HepG2 (cell line): Measurements from ENCODE around the gene ARHGEF16. TPM values are rescaled to one million over a fixed set of nuclear protein-coding genes. Genes with fewer than 3 reads are reported as not detected.

Source experiments
- DNMT3B ChIP-seq: conservative IDR thresholded peaks from 2 replicates; pipeline ENCODE4 v1.6.1; 2016; ENCODE audit warnings: missing biosample characterization, control low read depth
- FIP1L1 ChIP-seq: fragments of 200-400 bp; formaldehyde crosslinking; IDR thresholded peaks from 2 replicates; pipeline ENCODE4 v1.6.1; 2018; ENCODE audit warnings: low read depth, mild to moderate bottlenecking, low read length, moderate library complexity, borderline replicate concordance; ENCODE audit not compliant: insufficient read depth
- FOXA1 ChIP-seq, 2 experiments: fragments of 450-650 bp in 1 of 2; sonication (generic) in 1 of 2; formaldehyde crosslinking in 1 of 2; IDR thresholded peaks; 2 replicates each; pipeline versions ENCODE4 v1.4.0 to v1.6.1; 2016 to 2020; ENCODE audit warnings: missing genetic modification reagents in 1 of 2
- HNRNPL ChIP-seq: fragments of 200-400 bp; formaldehyde crosslinking; IDR thresholded peaks from 2 replicates; pipeline ENCODE4 v1.6.1; 2017; ENCODE audit warnings: mild to moderate bottlenecking, low read depth, low read length
- PRMT3 ChIP-seq: sonication (generic); formaldehyde crosslinking; IDR thresholded peaks from 2 replicates; pipeline ENCODE4 v1.8.1; 2022; ENCODE audit warnings: low read depth, mild to moderate bottlenecking, moderate library complexity, missing genetic modification reagents, borderline replicate concordance
- SNAI1 ChIP-seq: sonication (generic); formaldehyde crosslinking; IDR thresholded peaks from 2 replicates; pipeline ENCODE4 v1.5.0; 2020; ENCODE audit warnings: mild to moderate bottlenecking, missing genetic modification reagents, borderline replicate concordance
- TP53 ChIP-seq: sonication (generic); formaldehyde crosslinking; conservative IDR thresholded peaks from 2 replicates; pipeline ENCODE4 v1.4.0; 2020; ENCODE audit warnings: missing genetic modification reagents
- ZBTB8A ChIP-seq: sonication (generic); formaldehyde crosslinking; IDR thresholded peaks from 2 replicates; pipeline ENCODE4 v1.4.0; 2020; ENCODE audit warnings: mild to moderate bottlenecking, low read depth, missing genetic modification reagents, borderline replicate concordance
- ZFP91 ChIP-seq: sonication (generic); formaldehyde crosslinking; IDR thresholded peaks from 2 replicates; pipeline ENCODE4 v1.9.0; 2022; ENCODE audit warnings: missing genetic modification reagents, mild to moderate bottlenecking, borderline replicate concordance
- ZMYM4 ChIP-seq: sonication (generic); formaldehyde crosslinking; IDR thresholded peaks from 2 replicates; pipeline ENCODE4 v1.8.1; 2023; ENCODE audit warnings: mild to moderate bottlenecking, missing genetic modification reagents
- ZNF136 ChIP-seq: sonication (generic); formaldehyde crosslinking; IDR thresholded peaks from 2 replicates; pipeline ENCODE4 v1.8.1; 2022; ENCODE audit warnings: low read depth, mild to moderate bottlenecking, moderate library complexity, missing genetic modification reagents
- ZNF318 ChIP-seq: sonication (generic); formaldehyde crosslinking; IDR thresholded peaks from 2 replicates; pipeline ENCODE4 v1.4.0; 2020; ENCODE audit warnings: mild to moderate bottlenecking, missing genetic modification reagents
- polyA plus RNA-seq, 8 experiments: library from polyadenylated mRNA; depleted of rRNA in 3 of 8; stranded (reverse) in 7 of 8; unstranded in 1 of 8; fragments of >200 nt; fragmentation: Illumina TruSeq in 4 of 8; extraction: Trizol in 4 of 8; gene quantifications; 2 replicates each; pipeline versions ENCODE4 v1.2.1 to v1.2.3, GENCODE V29; 2011 to 2016; ENCODE audit warnings: low read depth in 4 of 8, missing spikeins in 1 of 8, mixed read lengths in 1 of 8; ENCODE audit not compliant: insufficient read depth in 1 of 8
- total RNA-seq, 5 experiments: library from RNA; depleted of rRNA; stranded (reverse); fragments of >200 nt; fragmentation: Illumina TruSeq; extraction: Trizol; gene quantifications; 2 replicates each; pipeline ENCODE4 v1.2.3, GENCODE V29; 2016; ENCODE audit warnings: low read depth in 1 of 5
- TF ChIP-seq, protein P1 (sequence below): sonication (generic); formaldehyde crosslinking; IDR thresholded peaks from 2 replicates; pipeline ENCODE4 v1.4.0; 2020; ENCODE audit warnings: missing genetic modification reagents

Gene ARHGEF16
- total and polyA plus RNA-seq, 2 of the 13 experiments (the other 11 are each of a cell fraction or from before 2014, with no cell fraction given), result 20.3 to 39.9 TPM

GRCh38 chr1:3453203-3453761 is 1.2 kb upstream of the ARHGEF16 start (continued):
- TF ChIP-seq ZNF318 (0 out of 2 replicates have a peak, but pooled peaks have one; percentile 28), HNRNPL (peak; percentile 73; the same call in 1 of the 2 replicates), ZMYM4 (0 out of 2 replicates have a peak, but pooled peaks have one; percentile 35), ZBTB8A (CRISPR knock-in tag) (no peak), TP53 (CRISPR knock-in tag) (no peak), SNAI1 (CRISPR knock-in tag) (no peak), ZFP91 (CRISPR knock-in tag) (no peak), DNMT3B (CRISPR knock-in tag) (no peak), PRMT3 (CRISPR knock-in tag) (no peak), FOXA1 (IDR thresholded peaks at IDR 0.05) (no peak), FOXA1 (CRISPR knock-in tag; IDR thresholded peaks at IDR 0.05) (no peak), ZNF136 (CRISPR knock-in tag) (peak; percentile 79; the same call in 1 of the 2 replicates), FIP1L1 (no peak)
- TF ChIP-seq, protein P1, sequence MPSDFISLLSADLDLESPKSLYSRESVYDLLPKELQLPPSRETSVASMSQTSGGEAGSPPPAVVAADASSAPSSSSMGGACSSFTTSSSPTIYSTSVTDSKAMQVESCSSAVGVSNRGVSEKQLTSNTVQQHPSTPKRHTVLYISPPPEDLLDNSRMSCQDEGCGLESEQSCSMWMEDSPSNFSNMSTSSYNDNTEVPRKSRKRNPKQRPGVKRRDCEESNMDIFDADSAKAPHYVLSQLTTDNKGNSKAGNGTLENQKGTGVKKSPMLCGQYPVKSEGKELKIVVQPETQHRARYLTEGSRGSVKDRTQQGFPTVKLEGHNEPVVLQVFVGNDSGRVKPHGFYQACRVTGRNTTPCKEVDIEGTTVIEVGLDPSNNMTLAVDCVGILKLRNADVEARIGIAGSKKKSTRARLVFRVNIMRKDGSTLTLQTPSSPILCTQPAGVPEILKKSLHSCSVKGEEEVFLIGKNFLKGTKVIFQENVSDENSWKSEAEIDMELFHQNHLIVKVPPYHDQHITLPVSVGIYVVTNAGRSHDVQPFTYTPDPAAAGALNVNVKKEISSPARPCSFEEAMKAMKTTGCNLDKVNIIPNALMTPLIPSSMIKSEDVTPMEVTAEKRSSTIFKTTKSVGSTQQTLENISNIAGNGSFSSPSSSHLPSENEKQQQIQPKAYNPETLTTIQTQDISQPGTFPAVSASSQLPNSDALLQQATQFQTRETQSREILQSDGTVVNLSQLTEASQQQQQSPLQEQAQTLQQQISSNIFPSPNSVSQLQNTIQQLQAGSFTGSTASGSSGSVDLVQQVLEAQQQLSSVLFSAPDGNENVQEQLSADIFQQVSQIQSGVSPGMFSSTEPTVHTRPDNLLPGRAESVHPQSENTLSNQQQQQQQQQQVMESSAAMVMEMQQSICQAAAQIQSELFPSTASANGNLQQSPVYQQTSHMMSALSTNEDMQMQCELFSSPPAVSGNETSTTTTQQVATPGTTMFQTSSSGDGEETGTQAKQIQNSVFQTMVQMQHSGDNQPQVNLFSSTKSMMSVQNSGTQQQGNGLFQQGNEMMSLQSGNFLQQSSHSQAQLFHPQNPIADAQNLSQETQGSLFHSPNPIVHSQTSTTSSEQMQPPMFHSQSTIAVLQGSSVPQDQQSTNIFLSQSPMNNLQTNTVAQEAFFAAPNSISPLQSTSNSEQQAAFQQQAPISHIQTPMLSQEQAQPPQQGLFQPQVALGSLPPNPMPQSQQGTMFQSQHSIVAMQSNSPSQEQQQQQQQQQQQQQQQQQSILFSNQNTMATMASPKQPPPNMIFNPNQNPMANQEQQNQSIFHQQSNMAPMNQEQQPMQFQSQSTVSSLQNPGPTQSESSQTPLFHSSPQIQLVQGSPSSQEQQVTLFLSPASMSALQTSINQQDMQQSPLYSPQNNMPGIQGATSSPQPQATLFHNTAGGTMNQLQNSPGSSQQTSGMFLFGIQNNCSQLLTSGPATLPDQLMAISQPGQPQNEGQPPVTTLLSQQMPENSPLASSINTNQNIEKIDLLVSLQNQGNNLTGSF, result no peak
